Astrocyte of the spinal cord (primary cell): Measurements from ENCODE around the gene SNCAIP.

Source experiments
- DNase-seq: peaks from one replicate; pipeline ENCODE4 v3.0.0; 2011; ENCODE audit warnings: low read depth, low spot score
- H3K4me3 ChIP-seq: 2 replicates; pipeline ENCODE4 v1.5.1; 2011; ENCODE audit warnings: low read depth, mild to moderate bottlenecking, low read length, moderate library complexity
- CTCF ChIP-seq: IDR thresholded peaks from 2 replicates; pipeline ENCODE4 v1.5.1; 2012; ENCODE audit warnings: low read depth, mild to moderate bottlenecking, low read length, inconsistent platforms
- in situ Hi-C: cut with HindIII; loops from 2 replicates; pipeline ENCODE4 v1.10.0; 2017; ENCODE audit warnings: low sequenced_read_pairs

The SNCAIP gene

GRCh38 chr5:122471752-122472061 is 159.7 kb downstream of the SNCAIP start:
- H3K4me3 ChIP-seq, result no peak overlapping the region
- no peak for TF ChIP-seq CTCF
- in situ Hi-C loops, result no loop called here
- no peak for DNase-seq

GRCh38 chr5:122473138-122473843 is 161.3 kb downstream of the SNCAIP start:
- no peak for DNase-seq
- H3K4me3 ChIP-seq, result no peak overlapping the region
- TF ChIP-seq CTCF, result no peak
- in situ Hi-C loops, result no loop called here

GRCh38 chr5:122473941-122474340 is 161.9 kb downstream of the SNCAIP start:
- DNase-seq, result no peak
- H3K4me3 ChIP-seq, result no peak overlapping the region
- in situ Hi-C loops, result no loop called here
- no peak for TF ChIP-seq CTCF

GRCh38 chr5:122478741-122479442 is 166.9 kb downstream of the SNCAIP start:
- in situ Hi-C loops, result no loop called here
- no peak overlapping the region for H3K4me3 ChIP-seq

GRCh38 chr5:122480146-122480545 is 168.1 kb downstream of the SNCAIP start:
- TF ChIP-seq CTCF, result no peak
- H3K4me3 ChIP-seq, result no peak overlapping the region
- in situ Hi-C loops, result no loop called here
- DNase-seq, result no peak

More at GRCh38 chr5:122478741-122479442, 166.9 kb downstream of the SNCAIP start:
- peak; percentile 18 for DNase-seq
- no peak for TF ChIP-seq CTCF

GRCh38 chr5:122484103-122484502 is 172.1 kb downstream of the SNCAIP start:
- TF ChIP-seq CTCF, result no peak
- no peak for DNase-seq

More at GRCh38 chr5:122484103-122484502, 172.1 kb downstream of the SNCAIP start:
- H3K4me3 ChIP-seq, result no peak overlapping the region
- in situ Hi-C loops, result no loop called here
